Smooth muscle cell of trachea (primary cell): ENCODE measurements around the gene ARHGEF4. TPM values are rescaled to one million over a fixed set of nuclear protein-coding genes. Genes with fewer than 3 reads are reported as not detected.

Experiments
- total RNA-seq: library from RNA; depleted of rRNA; stranded (reverse); fragments of >200 nt; gene quantifications from 2 replicates; pipeline ENCODE4 v1.2.1, GENCODE V29; 2014

The ARHGEF4 gene, protein sequence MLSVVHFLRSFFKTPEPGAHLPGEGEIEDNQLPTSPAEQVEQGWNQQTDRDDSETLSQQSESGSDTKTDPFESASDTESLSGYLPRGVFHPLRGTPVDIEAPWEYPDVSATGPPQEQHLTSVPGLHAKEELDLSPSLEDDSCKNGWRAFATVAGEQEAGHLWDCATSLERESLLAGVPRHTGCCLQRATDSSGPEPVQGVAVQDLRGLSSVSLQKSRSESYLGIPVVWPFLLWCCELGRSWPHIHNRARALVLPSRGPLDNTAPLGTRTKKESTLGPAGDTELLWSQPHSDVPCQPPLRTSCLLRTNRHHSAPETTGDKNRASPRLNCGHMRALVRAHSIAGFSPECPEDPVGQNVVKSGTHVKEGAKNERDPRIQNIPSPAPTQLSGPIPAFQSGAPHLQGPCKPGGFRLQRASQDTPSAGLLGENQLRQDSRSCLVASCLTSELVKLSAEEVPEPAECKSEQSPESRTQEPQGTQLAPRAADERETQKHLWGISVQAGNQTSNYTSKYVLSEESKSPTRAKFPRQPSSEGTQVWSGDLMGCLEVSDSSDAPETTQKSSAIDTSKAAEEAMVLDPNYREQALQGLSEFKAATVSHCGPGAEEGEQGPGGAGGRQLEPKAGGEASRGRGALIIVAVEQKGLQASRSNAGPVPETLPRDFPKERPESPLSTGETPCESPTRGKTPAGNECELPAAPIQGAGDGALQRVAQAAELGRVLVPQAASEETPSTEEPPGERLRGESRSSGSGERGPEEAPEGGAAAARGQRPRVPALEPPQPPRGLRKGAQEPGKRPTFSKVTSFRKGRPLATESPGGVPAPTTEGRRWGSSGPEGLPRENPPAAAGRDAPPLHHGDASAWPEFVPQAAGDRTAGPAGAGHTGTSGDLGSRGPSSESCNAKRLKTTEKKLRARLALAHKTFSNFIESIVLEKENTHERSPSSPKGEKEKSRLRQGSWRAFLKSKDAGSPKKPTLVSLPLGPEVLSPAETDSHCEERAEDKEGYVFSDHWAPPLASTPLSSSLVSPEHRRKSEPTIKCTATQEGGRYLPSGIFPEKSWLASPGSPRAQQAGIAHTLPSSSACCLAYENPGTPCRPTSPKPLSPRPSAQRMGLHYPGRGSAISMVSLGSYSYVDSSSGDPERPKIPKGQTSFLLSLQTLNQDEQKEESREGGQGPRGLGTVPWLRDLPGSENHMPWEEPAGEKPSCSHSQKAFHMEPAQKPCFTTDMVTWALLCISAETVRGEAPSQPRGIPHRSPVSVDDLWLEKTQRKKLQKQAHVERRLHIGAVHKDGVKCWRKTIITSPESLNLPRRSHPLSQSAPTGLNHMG (N-terminal part only)
- total RNA-seq: 1.3 and 4.0 TPM in 2 replicates

DNA sequence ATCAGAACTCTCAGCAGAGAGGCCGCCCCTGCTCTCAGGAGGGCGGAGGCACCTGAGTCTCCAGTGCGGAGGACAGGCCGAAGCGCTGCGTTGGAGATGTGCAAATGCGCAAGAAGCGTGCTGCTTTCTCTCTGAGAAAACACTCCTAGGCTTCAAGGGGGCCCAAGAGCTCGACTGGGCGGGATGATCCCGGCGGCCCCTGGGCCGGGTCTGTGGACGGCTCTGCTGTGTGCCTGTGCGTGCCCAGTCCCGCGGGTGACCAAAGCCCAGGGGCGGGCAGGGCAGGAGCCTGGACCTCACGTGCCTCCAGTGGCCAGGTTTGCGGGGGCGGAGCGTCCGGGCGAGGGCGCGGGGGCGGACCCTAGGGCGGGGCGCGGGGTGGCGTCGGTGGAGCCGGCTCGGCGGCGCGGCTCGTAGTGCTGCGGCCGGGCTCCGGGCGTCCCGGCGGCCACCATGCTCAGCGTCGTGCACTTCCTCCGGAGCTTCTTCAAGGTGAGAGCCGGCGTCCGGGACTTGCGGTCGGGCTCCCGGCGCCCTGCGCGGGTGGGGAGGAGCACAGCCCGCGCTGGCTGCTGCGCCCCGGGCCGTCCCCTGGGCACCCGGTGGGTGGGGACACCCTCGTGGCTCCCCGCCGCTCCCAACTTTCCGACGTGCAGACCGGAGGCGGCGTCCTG, at the start of gene ARHGEF4:
TSS of gene ARHGEF4 (plus strand) at position 414 of the 674 bp plus-strand sequence. CDS start at position 454, 40 bp downstream.

DNA sequence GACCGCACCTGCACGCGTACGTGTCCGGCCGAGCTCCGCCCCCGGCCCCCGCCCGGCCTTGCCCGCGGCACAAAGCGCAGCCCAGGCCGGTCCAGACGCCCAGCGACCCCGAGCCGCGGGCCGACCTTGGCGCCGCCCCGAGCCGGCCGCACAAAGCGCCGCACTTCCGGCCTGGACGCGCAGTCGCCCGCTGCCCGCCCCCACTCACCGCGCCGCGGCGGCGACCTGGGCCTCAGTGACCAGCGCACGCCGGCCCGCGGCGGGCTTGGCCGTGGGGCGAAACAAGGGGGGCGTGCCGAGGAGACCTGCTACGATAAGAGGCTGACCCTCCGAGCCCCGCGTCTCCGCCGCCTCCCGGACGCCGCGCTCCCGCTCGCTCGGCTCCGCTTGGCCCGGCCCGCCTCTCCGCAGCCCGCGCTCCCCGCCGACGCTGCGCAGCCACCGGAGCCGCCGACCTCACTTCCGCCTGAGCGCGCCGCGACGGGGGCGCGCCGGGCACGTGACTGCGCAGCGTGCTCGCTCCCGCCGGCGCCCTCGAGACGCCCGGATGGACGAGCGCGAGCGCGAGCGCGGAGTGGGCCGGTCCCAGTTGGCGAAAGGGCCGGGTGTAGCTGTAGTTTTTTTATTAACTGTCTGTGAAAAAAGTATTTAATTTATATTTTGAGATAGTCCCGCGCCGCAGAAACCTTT, 256.4 kb downstream of the ARHGEF4 start, which contains the start of gene FAM168B:
TSS of gene FAM168B (minus strand) at position 455 of the 690 bp plus-strand sequence. CDS start 10,814 bp downstream, outside the sequence.

Other genes with a start within 250 kb of the ARHGEF4 start
- not detected in 2 replicates for gene CFC1, start 237.3 kb upstream of the ARHGEF4 start, total RNA-seq
- not detected in 2 replicates for gene POTEJ, start 225.5 kb upstream of the ARHGEF4 start, total RNA-seq
- gene GPR148, start 107.8 kb upstream of the ARHGEF4 start, total RNA-seq: not detected in 2 replicates
- under 0.01 TPM in 1 of 2 replicates, not detected in the other for gene AMER3, start 81.4 kb upstream of the ARHGEF4 start, total RNA-seq